HepG2 (cell line): ENCODE data around the gene MRFAP1. TPM values are rescaled to one million over a fixed set of nuclear protein-coding genes. Genes with fewer than 3 reads are reported as not detected.

Experiments used
- ATAC-seq: fragments of 200-7000 bp; cut with Tn5 transposase; 3 replicates; pipeline ENCODE4 v1.9.1; 2020; ENCODE audit warnings: mild to moderate bottlenecking, moderate library complexity
- BruUV-seq: library from RNA; stranded (reverse); fragments of 400-500 nt; replicated peaks from 2 replicates; lab custom pipeline; 2021; lab: Mats Ljungman, UMichigan
- CTCF ChIA-PET: fragments of 300-600 bp; formaldehyde crosslinking; extraction: SDS; loops from one replicate; lab custom pipeline; 2021; ENCODE audit warnings: low total read pairs, inconsistent platforms, low intra/inter-chr PET ratio; lab: Yijun Ruan, JAX
- POLR2A ChIA-PET: fragments of 350-600 bp; sonication (Branson Sonifier 250); formaldehyde crosslinking; loops from one replicate; lab custom pipeline; 2020; ENCODE audit warnings: antibody characterized with exemption, inconsistent platforms; lab: Yijun Ruan, JAX
- DNase-seq: peaks from one replicate; pipeline ENCODE4 v3.0.0-alpha.2; 2015; ENCODE audit warnings: low spot score
- FAIRE-seq: peaks from 3 replicates; lab custom pipeline; 2011; peaks lifted over from hg19 to GRCh38; lab: Jason Lieb, UNC
- H2AFZ ChIP-seq: one replicate; pipeline ENCODE4 v1.6.1; 2011; ENCODE audit warnings: low read length, inconsistent platforms
- H3K27ac ChIP-seq: fragments of 300-600 bp; 3 replicates; pipeline ENCODE4 v1.8.0; 2011; ENCODE audit warnings: mixed run types, mild to moderate bottlenecking, mixed read lengths, low read length, inconsistent platforms; ENCODE audit not compliant: insufficient read depth; ENCODE audit errors: extremely low read length
- H3K27me3 ChIP-seq, 2 experiments: fragments of 200-600 bp in 1 of 2; 2 replicates in 1 of 2; 3 replicates in 1 of 2; pipeline versions ENCODE4 v1.6.0 to v1.8.0; 2011; ENCODE audit warnings: low read length in 2 of 2, mild to moderate bottlenecking in 2 of 2, moderate library complexity in 2 of 2, inconsistent platforms in 1 of 2; ENCODE audit not compliant: insufficient read depth in 2 of 2, control insufficient read depth in 1 of 2
- H3K36me3 ChIP-seq, 2 experiments: fragments of 200-600 bp in 1 of 2; replicated peaks in 1 of 2; 2 replicates in 1 of 2; 3 replicates in 1 of 2; pipeline versions ENCODE4 v1.5.1 to v1.8.0; 2011; ENCODE audit warnings: low read length in 2 of 2, inconsistent platforms in 1 of 2; ENCODE audit not compliant: insufficient read depth in 2 of 2, control insufficient read depth in 1 of 2
- H3K4me1 ChIP-seq: 2 replicates; pipeline ENCODE4 v1.5.1; 2012; ENCODE audit warnings: low read length, inconsistent platforms; ENCODE audit not compliant: insufficient read depth
- H3K4me2 ChIP-seq: 2 replicates; pipeline ENCODE4 v1.6.0; 2011; ENCODE audit warnings: low read depth, low read length, inconsistent platforms
- H3K4me3 ChIP-seq, 3 experiments: fragments of 200-600 bp in 1 of 3; sonication (generic), shearing (Covaris generic) in 1 of 3; replicated peaks in 1 of 3; 2 replicates each; pipeline ENCODE4 v1.5.1; 2011 to 2016; ENCODE audit warnings: low read length in 3 of 3, inconsistent platforms in 2 of 3, low read depth in 2 of 3, mild to moderate bottlenecking in 2 of 3, control low read depth in 1 of 3, mixed read lengths in 1 of 3; ENCODE audit not compliant: insufficient read depth in 1 of 3
- H3K79me2 ChIP-seq: one replicate; pipeline ENCODE4 v1.6.1; 2011; ENCODE audit warnings: low read length, inconsistent platforms; ENCODE audit not compliant: insufficient read depth
- H3K9ac ChIP-seq: 2 replicates; pipeline ENCODE4 v1.6.0; 2011; ENCODE audit warnings: mild to moderate bottlenecking, low read depth, low read length, inconsistent platforms; ENCODE audit not compliant: insufficient read depth
- H3K9me3 ChIP-seq: 2 replicates; pipeline ENCODE4 v1.5.1; 2012; ENCODE audit warnings: mild to moderate bottlenecking, low read length
- H4K20me1 ChIP-seq: 2 replicates; pipeline ENCODE4 v1.6.0; 2011; ENCODE audit warnings: inconsistent platforms, mild to moderate bottlenecking, low read length, moderate library complexity; ENCODE audit not compliant: insufficient read depth
- EP300 ChIP-seq, 3 experiments: sonication (generic) in 1 of 3; formaldehyde crosslinking in 1 of 3; IDR thresholded peaks; 2 replicates each; pipeline versions ENCODE4 v1.5.1 to v1.6.1; 2011 to 2020; ENCODE audit warnings: low read depth in 2 of 3, low read length in 2 of 3, borderline replicate concordance in 1 of 3, improper control_type of control experiment in 1 of 3, mild to moderate bottlenecking in 1 of 3, missing genetic modification reagents in 1 of 3, moderate library complexity in 1 of 3
- FOXM1 ChIP-seq: sonication (generic); formaldehyde crosslinking; IDR thresholded peaks from 2 replicates; pipeline ENCODE4 v1.5.0; 2020; ENCODE audit warnings: missing genetic modification reagents
- MXD4 ChIP-seq: IDR thresholded peaks from 2 replicates; pipeline ENCODE4 v1.6.1; 2016; ENCODE audit warnings: mild to moderate bottlenecking, missing biosample characterization, missing genetic modification reagents
- SMAD3 ChIP-seq: sonication (generic); formaldehyde crosslinking; IDR thresholded peaks from 2 replicates; pipeline ENCODE4 v1.4.0; 2020; ENCODE audit warnings: missing genetic modification reagents
- SPEN ChIP-seq: sonication (generic); formaldehyde crosslinking; IDR thresholded peaks from 2 replicates; pipeline ENCODE4 v1.5.1; 2020; ENCODE audit warnings: low read depth, mild to moderate bottlenecking, missing genetic modification reagents
- SRSF1 ChIP-seq: fragments of 200-400 bp; formaldehyde crosslinking; optimal IDR thresholded peaks from 2 replicates; pipeline ENCODE3; 2017; ENCODE audit warnings: mild to moderate bottlenecking, low read depth, low read length, moderate library complexity
- ZBTB14 ChIP-seq: sonication (generic); formaldehyde crosslinking; IDR thresholded peaks from 2 replicates; pipeline ENCODE4 v1.4.0; 2020; ENCODE audit warnings: missing genetic modification reagents
- ZNF264 ChIP-seq: sonication (generic); formaldehyde crosslinking; IDR thresholded peaks from 2 replicates; pipeline ENCODE4 v1.4.0; 2020; ENCODE audit warnings: missing genetic modification reagents
- ZNF280D ChIP-seq: sonication (generic); formaldehyde crosslinking; IDR thresholded peaks from 2 replicates; pipeline ENCODE4 v1.5.1; 2020; ENCODE audit warnings: mild to moderate bottlenecking, missing genetic modification reagents
- ZNF430 ChIP-seq: sonication (generic); formaldehyde crosslinking; IDR thresholded peaks from 2 replicates; pipeline ENCODE4 v1.9.0; 2021; ENCODE audit warnings: mild to moderate bottlenecking, missing genetic modification reagents
- ZNF513 ChIP-seq: sonication (generic); formaldehyde crosslinking; conservative IDR thresholded peaks from 2 replicates; pipeline ENCODE4 v1.5.0; 2020; ENCODE audit warnings: missing genetic modification reagents
- WGBS: methylation state at CpG from one replicate; pipeline ENCODE4 v1.1.6; 2017; ENCODE audit warnings: low lambda C conversion rate; 5-methylcytosine and 5-hydroxymethylcytosine counted together
- in situ Hi-C: cut with HindIII; loops from 2 replicates; pipeline ENCODE4 v1.10.0; 2017; ENCODE audit warnings: low pct_unique_long_range_greater_than_20kb; ENCODE audit not compliant: extremely low pct_ligation_motif_present
- intact Hi-C: fragments of 100-400 bp; cut with micrococcal nuclease; formaldehyde crosslinking; loops from one replicate; pipeline ENCODE4 v1.10.0; 2022; ENCODE audit not compliant: unreplicated experiment
- polyA plus RNA-seq, 8 experiments: library from polyadenylated mRNA; depleted of rRNA in 3 of 8; stranded (reverse) in 7 of 8; unstranded in 1 of 8; fragments of >200 nt; fragmentation: Illumina TruSeq in 4 of 8; extraction: Trizol in 4 of 8; gene quantifications; 2 replicates each; pipeline versions ENCODE4 v1.2.1 to v1.2.3, GENCODE V29; 2011 to 2016; ENCODE audit warnings: low read depth in 4 of 8, missing spikeins in 1 of 8, mixed read lengths in 1 of 8; ENCODE audit not compliant: insufficient read depth in 1 of 8
- total RNA-seq, 5 experiments: library from RNA; depleted of rRNA; stranded (reverse); fragments of >200 nt; fragmentation: Illumina TruSeq; extraction: Trizol; gene quantifications; 2 replicates each; pipeline ENCODE4 v1.2.3, GENCODE V29; 2016; ENCODE audit warnings: low read depth in 1 of 5
- TF ChIP-seq, protein P1 (sequence below): IDR thresholded peaks from 2 replicates; pipeline ENCODE4 v1.6.1; 2016
- TF ChIP-seq, protein P2 (sequence below): sonication (generic); formaldehyde crosslinking; conservative IDR thresholded peaks from 2 replicates; pipeline ENCODE4 v1.8.0; 2022; ENCODE audit warnings: mild to moderate bottlenecking, moderate library complexity, missing genetic modification reagents

The MRFAP1 gene
- total and polyA plus RNA-seq, 2 of the 13 experiments (the other 11 are each of a cell fraction or from before 2014, with no cell fraction given) = 112 to 158 TPM

- FAIRE-seq = peak; percentile 44
- no peak for TF ChIP-seq MXD4 (CRISPR knock-in tag)
- TF ChIP-seq ZNF430 (CRISPR knock-in tag) = no peak
- TF ChIP-seq ZNF280D = no peak
- no peak for TF ChIP-seq ZBTB14 (CRISPR knock-in tag)
- TF ChIP-seq SRSF1 = no peak
- TF ChIP-seq ZNF513 (CRISPR knock-in tag) = no peak
- no peak for TF ChIP-seq EP300 (IDR thresholded peaks at IDR 0.05; ENCODE audit: low read depth in 2 of 2, low read length in 2 of 2)
- TF ChIP-seq EP300 (CRISPR knock-in tag; IDR thresholded peaks at IDR 0.05; ENCODE audit: borderline replicate concordance) = no peak
- TF ChIP-seq SMAD3 = no peak
- TF ChIP-seq SPEN = no peak
- TF ChIP-seq, protein P1, sequence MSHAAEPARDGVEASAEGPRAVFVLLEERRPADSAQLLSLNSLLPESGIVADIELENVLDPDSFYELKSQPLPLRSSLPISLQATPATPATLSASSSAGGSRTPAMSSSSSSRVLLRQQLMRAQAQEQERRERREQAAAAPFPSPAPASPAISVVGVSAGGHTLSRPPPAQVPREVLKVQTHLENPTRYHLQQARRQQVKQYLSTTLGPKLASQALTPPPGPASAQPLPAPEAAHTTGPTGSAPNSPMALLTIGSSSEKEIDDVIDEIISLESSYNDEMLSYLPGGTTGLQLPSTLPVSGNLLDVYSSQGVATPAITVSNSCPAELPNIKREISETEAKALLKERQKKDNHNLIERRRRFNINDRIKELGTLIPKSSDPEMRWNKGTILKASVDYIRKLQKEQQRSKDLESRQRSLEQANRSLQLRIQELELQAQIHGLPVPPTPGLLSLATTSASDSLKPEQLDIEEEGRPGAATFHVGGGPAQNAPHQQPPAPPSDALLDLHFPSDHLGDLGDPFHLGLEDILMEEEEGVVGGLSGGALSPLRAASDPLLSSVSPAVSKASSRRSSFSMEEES = no peak
- no peak for TF ChIP-seq FOXM1 (CRISPR knock-in tag)
- TF ChIP-seq, protein P2, sequence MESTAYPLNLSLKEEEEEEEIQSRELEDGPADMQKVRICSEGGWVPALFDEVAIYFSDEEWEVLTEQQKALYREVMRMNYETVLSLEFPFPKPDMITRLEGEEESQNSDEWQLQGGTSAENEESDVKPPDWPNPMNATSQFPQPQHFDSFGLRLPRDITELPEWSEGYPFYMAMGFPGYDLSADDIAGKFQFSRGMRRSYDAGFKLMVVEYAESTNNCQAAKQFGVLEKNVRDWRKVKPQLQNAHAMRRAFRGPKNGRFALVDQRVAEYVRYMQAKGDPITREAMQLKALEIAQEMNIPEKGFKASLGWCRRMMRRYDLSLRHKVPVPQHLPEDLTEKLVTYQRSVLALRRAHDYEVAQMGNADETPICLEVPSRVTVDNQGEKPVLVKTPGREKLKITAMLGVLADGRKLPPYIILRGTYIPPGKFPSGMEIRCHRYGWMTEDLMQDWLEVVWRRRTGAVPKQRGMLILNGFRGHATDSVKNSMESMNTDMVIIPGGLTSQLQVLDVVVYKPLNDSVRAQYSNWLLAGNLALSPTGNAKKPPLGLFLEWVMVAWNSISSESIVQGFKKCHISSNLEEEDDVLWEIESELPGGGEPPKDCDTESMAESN (CRISPR knock-in tag) = 0 out of 2 replicates have a peak, but pooled peaks have one; percentile 41
- no peak for TF ChIP-seq ZNF264 (CRISPR knock-in tag)
Measured at GRCh38 chr4:6601661-6602250, 38.7 kb upstream of the MRFAP1 start.

More at GRCh38 chr4:6601661-6602250, 38.7 kb upstream of the MRFAP1 start:
- no TSS peak for BruUV-seq
- Histone ChIP-seq H3K27ac (peak overlapping the region; percentile 35), H3K4me2 (peak overlapping the region; percentile 61), H3K9ac (peak overlapping the region; percentile 36; the same call in 1 of the 2 replicates), H3K4me1 (peaks cover 20% of the 10 kb centered on the region), H3K36me3 (peaks cover 0 to 11% of the 10 kb centered on the region in 2 experiments; a peak in 1 of 5 replicates), H3K9me3 (peaks cover 4% of the 10 kb centered on the region; the same call in 1 of the 2 replicates), H3K79me2 (no peaks in the 10 kb centered on the region), H4K20me1 (no peaks in the 10 kb centered on the region), H3K4me3 (peak overlapping the region in 1 of 3 experiments; percentile 41; a peak in 3 of 6 replicates), H3K27me3 (no peaks in the 10 kb centered on the region), H2AFZ (no peak overlapping the region)
- intact Hi-C loops (no loop called here), in situ Hi-C loops (no loop called here)
- DNase-seq (peak; percentile 47), ATAC-seq (peak; percentile 81)
- CTCF ChIA-PET = no interaction called here
- POLR2A ChIA-PET = interaction anchor here (1.5 to 2.1 kb wide), 2 partner anchors 27 to 72 kb away, joined by 4 to 8 read pairs; partner anchors contain the start of gene MAN2B2
- WGBS = 24% methylated on average over 5 of the region's 10 CpGs
